Parathyroid adenoma (tissue), 2 donors: Measurements from ENCODE around the gene PARD6B.

ENCODE experiments used
- H2AFZ ChIP-seq: fragments of 300-600 bp; sonication (generic); one replicate; pipeline ENCODE4 v1.7.0; 2017; ENCODE audit warnings: antibody characterized with exemption, mild to moderate bottlenecking
- H3K27ac ChIP-seq: fragments of 300-600 bp; sonication (generic); one replicate; pipeline ENCODE4 v1.7.0; 2017
- H3K27me3 ChIP-seq: fragments of 300-600 bp; sonication (generic); one replicate; pipeline ENCODE4 v1.7.0; 2017; ENCODE audit warnings: low read length; ENCODE audit not compliant: control insufficient read depth, insufficient read depth
- H3K36me3 ChIP-seq: fragments of 300-600 bp; sonication (generic); one replicate; pipeline ENCODE4 v1.7.0; 2017; ENCODE audit warnings: low read length; ENCODE audit not compliant: control insufficient read depth, insufficient read depth
- H3K4me1 ChIP-seq: fragments of 300-600 bp; sonication (generic); one replicate; pipeline ENCODE4 v1.7.0; 2017; ENCODE audit warnings: control low read depth
- H3K4me2 ChIP-seq: fragments of 300-600 bp; sonication (generic); one replicate; pipeline ENCODE4 v1.7.0; 2017; ENCODE audit warnings: low read length
- H3K4me3 ChIP-seq: fragments of 300-600 bp; sonication (generic); one replicate; pipeline ENCODE4 v1.7.0; 2017; ENCODE audit warnings: low read depth, low read length
- H3K79me2 ChIP-seq: fragments of 300-600 bp; sonication (generic); one replicate; pipeline ENCODE4 v1.7.0; 2017; ENCODE audit warnings: control low read depth
- H3K9ac ChIP-seq: fragments of 300-600 bp; sonication (generic); one replicate; pipeline ENCODE4 v1.7.0; 2017; ENCODE audit warnings: mild to moderate bottlenecking
- H3K9me3 ChIP-seq: fragments of 300-600 bp; sonication (generic); one replicate; pipeline ENCODE4 v1.7.0; 2017; ENCODE audit warnings: low read length; ENCODE audit not compliant: control insufficient read depth
- TF ChIP-seq, protein P1 (sequence below): fragments of 300-600 bp; sonication (generic); IDR thresholded peaks from one replicate; pipeline ENCODE4 v1.7.0; 2017; ENCODE audit warnings: antibody characterized with exemption, mild to moderate bottlenecking
- donor health status: primary hyperparathyroidism.

Gene PARD6B

DNA sequence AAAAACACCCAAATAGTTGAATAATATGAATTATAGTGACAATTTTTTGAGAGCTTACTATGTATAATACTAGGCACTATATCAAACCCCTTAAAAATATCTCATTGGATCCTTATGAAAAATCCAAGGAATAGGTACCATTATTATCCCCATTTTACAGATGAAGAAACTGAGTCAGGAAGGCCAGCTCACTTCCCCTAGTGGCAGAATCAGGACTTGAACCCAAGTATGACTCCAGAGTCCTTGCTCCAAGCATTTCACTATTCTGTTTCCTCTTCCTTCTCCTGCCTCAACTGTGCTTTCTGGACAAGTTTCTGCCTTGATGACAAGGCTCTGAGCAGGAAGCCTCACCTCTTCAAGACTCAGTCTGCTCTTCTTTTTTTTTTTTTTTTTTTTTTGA is 10.8 kb upstream of the PARD6B start:
- TF ChIP-seq, protein P1, sequence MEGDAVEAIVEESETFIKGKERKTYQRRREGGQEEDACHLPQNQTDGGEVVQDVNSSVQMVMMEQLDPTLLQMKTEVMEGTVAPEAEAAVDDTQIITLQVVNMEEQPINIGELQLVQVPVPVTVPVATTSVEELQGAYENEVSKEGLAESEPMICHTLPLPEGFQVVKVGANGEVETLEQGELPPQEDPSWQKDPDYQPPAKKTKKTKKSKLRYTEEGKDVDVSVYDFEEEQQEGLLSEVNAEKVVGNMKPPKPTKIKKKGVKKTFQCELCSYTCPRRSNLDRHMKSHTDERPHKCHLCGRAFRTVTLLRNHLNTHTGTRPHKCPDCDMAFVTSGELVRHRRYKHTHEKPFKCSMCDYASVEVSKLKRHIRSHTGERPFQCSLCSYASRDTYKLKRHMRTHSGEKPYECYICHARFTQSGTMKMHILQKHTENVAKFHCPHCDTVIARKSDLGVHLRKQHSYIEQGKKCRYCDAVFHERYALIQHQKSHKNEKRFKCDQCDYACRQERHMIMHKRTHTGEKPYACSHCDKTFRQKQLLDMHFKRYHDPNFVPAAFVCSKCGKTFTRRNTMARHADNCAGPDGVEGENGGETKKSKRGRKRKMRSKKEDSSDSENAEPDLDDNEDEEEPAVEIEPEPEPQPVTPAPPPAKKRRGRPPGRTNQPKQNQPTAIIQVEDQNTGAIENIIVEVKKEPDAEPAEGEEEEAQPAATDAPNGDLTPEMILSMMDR, result no peak
- Histone ChIP-seq H3K4me3 (no peak overlapping the region), H3K79me2 (no peaks in the 10 kb centered on the region), H3K9me3 (no peaks in the 10 kb centered on the region), H3K36me3 (no peaks in the 10 kb centered on the region), H3K4me2 (no peak overlapping the region), H3K4me1 (peaks cover 23% of the 10 kb centered on the region), H3K27me3 (no peaks in the 10 kb centered on the region), H3K27ac (no peak overlapping the region), H2AFZ (no peak overlapping the region), H3K9ac (no peak overlapping the region)

DNA sequence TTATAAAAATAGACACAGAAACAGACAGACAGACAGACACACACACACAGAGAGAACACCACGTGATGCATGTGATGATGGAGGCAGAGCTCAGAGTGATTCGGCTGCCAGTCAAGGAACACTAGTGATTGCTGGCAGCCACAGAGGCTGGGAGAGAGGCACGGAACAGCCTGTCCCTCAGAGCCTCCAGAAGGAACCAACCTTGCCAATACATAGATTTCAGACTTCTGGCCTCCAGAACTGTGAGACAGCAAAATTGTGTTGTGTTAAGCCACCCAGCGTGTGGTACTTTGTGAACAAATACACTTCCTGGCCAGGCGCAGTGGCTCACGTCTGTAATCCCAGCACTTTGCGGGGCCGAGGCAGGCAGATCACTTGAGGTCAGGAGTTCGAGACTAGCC is 9.5 kb upstream of the PARD6B start:
- Histone ChIP-seq H3K4me2 (no peak overlapping the region), H3K27me3 (no peaks in the 10 kb centered on the region), H3K4me3 (no peak overlapping the region), H3K79me2 (no peaks in the 10 kb centered on the region), H3K9me3 (no peaks in the 10 kb centered on the region), H3K4me1 (peaks cover 24% of the 10 kb centered on the region), H3K36me3 (no peaks in the 10 kb centered on the region), H3K9ac (no peak overlapping the region), H3K27ac (no peak overlapping the region), H2AFZ (no peak overlapping the region)
- TF ChIP-seq, protein P1, result no peak

DNA sequence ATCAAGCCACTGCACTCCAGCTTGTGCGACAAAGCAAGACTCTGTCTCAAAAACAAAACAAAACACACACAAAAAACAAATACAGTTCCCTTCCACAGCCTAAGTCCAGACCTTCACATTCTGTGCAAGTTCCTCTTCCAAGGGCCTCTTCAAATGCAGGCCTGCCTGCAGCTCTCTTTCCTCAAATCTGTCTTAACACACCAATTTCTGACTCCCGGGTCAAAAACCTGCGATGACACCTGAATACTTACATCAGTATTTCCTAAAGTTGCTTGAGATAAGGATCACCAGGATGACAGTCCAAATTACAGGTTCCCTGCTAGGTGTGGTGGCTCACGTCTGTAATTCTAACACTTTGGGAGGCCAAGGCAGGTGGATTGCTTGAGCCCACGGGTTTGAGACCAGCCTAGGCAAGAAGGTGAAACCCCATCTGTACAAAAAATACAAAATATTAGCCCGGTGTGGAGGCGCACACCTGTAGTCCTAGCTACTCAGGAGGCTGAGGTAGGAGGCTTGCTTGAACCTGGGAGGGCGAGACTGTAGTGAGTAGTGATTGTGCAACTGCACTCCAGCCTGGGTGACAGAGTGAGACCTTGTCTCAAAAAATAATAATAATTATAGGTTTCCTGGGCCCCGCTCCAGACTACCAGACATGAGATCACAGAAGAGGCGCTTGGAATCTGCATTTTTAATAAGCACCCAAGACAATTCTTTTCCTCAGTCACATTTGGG is 8.8 kb upstream of the PARD6B start:
- no peak overlapping the region for H3K4me2 ChIP-seq
- TF ChIP-seq, protein P1, result no peak
- peak overlapping the region; percentile 51 for H2AFZ ChIP-seq
- no peaks in the 10 kb centered on the region for H3K9me3 ChIP-seq
- H3K9ac ChIP-seq, result no peak overlapping the region
- no peaks in the 10 kb centered on the region for H3K27me3 ChIP-seq
- no peaks in the 10 kb centered on the region for H3K79me2 ChIP-seq
- H3K36me3 ChIP-seq, result no peaks in the 10 kb centered on the region
- H3K4me1 ChIP-seq, result peaks cover 27% of the 10 kb centered on the region
- H3K27ac ChIP-seq, result no peak overlapping the region
- no peak overlapping the region for H3K4me3 ChIP-seq

DNA sequence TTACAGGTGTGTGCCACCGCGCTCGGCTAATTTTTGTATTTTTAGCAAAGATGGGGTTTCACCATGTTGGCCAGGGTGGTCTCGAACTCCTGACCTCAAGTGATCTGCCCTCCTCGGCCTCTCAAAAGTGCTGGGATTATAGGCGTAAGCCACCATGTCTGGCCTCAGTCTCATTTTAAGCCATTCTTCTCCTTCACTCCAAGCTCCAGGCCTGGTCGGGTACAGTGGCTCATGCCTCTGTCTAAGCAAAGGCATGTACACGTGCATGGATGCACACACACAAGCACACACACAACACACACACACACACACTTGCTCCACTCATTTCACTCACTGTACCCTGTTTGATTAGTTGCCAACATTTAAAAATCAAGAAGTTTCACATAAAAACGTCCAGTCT is 7.7 kb upstream of the PARD6B start:
- no peak overlapping the region for H3K4me2 ChIP-seq
- no peaks in the 10 kb centered on the region for H3K79me2 ChIP-seq
- no peak overlapping the region for H3K27ac ChIP-seq
- no peaks in the 10 kb centered on the region for H3K9me3 ChIP-seq
- no peak overlapping the region for H3K9ac ChIP-seq
- H3K36me3 ChIP-seq, result no peaks in the 10 kb centered on the region
- no peak overlapping the region for H3K4me3 ChIP-seq
- H3K27me3 ChIP-seq, result no peaks in the 10 kb centered on the region
- H2AFZ ChIP-seq, result no peak overlapping the region
- peaks cover 18% of the 10 kb centered on the region for H3K4me1 ChIP-seq
- TF ChIP-seq, protein P1, result no peak
